ENCODE data around the gene GRSF1.
"Not testable (repeated sequence)": the region's sequence is repeated elsewhere in the genome, so short reads cannot be mapped to it uniquely, and the experiment has no call there.

Gene GRSF1

GRCh38 chr4:70842761-70843435, 3.2 kb upstream of the GRSF1 start:
- H3K27ac ChIP-seq (ENCODE audit: low read length), result no peak overlapping the region
- no peak overlapping the region for H3K4me3 ChIP-seq (ENCODE audit: low read length)
- H3K36me3 ChIP-seq (replicated peaks; ENCODE audit: insufficient read depth, low read length), result no peaks in the 10 kb centered on the region
- H2AFZ ChIP-seq (ENCODE audit: low read length), result no peak overlapping the region
- no peaks in the 10 kb centered on the region for H3K4me1 ChIP-seq (ENCODE audit: low read length)
- TF ChIP-seq EZH2phosphoT487 (IDR thresholded peaks at IDR 0.05; ENCODE audit: low read length) (no peak), EZH2 (optimal IDR thresholded peaks at IDR 0.05; ENCODE audit: low read depth, low read length) (no peak), CTCF (IDR thresholded peaks at IDR 0.05; ENCODE audit: low read length) (no peak)
- no peak overlapping the region for H3K9ac ChIP-seq (ENCODE audit: low read length)
- H4K20me1 ChIP-seq (ENCODE audit: insufficient read depth, low read length), result 0 out of 2 replicates have a peak, but pooled peaks cover 2% of the 10 kb centered on the region
- DNase-seq, result no peak
- no peak overlapping the region for H3K4me2 ChIP-seq (ENCODE audit: low read depth, low read length)
- no peaks in the 10 kb centered on the region; the same call in 1 of the 2 replicates for H3F3A ChIP-seq (ENCODE audit: insufficient read depth, low read length)
- H3K9me3 ChIP-seq (replicated peaks; ENCODE audit: insufficient read depth, low read length), result no peaks in the 10 kb centered on the region
- H3K79me2 ChIP-seq (ENCODE audit: low read length), result peaks cover 14% of the 10 kb centered on the region
- no peaks in the 10 kb centered on the region for H3K27me3 ChIP-seq (replicated peaks; ENCODE audit: insufficient read depth, low read length)
- H3K9me2 ChIP-seq (replicated peaks; ENCODE audit: insufficient read depth, low read length), result no peaks in the 10 kb centered on the region

- no peak for TF ChIP-seq EZH2phosphoT487 (IDR thresholded peaks at IDR 0.05; ENCODE audit: low read length)
- no peak for TF ChIP-seq EZH2 (optimal IDR thresholded peaks at IDR 0.05; ENCODE audit: low read depth, low read length)
- TF ChIP-seq CTCF (IDR thresholded peaks at IDR 0.05; ENCODE audit: low read length), result no peak
- no peak for DNase-seq
- H3K27ac ChIP-seq (ENCODE audit: low read length), result no peak overlapping the region
Measured at GRCh38 chr4:70841951-70842350, 2.3 kb upstream of the GRSF1 start.

GRCh38 chr4:70841211-70841610, 1.5 kb upstream of the GRSF1 start:
- Histone ChIP-seq H3K4me3 (ENCODE audit: low read length) (no peak overlapping the region), H3K9ac (ENCODE audit: low read length) (no peak overlapping the region), H3K9me2 (replicated peaks; ENCODE audit: insufficient read depth, low read length) (no peaks in the 10 kb centered on the region), H3K36me3 (replicated peaks; ENCODE audit: insufficient read depth, low read length) (no peaks in the 10 kb centered on the region), H2AFZ (ENCODE audit: low read length) (no peak overlapping the region), H3K79me2 (ENCODE audit: low read length) (peaks cover 31% of the 10 kb centered on the region), H3K27me3 (replicated peaks; ENCODE audit: insufficient read depth, low read length) (no peaks in the 10 kb centered on the region), H3K9me3 (replicated peaks; ENCODE audit: insufficient read depth, low read length) (no peaks in the 10 kb centered on the region), H3K4me2 (ENCODE audit: low read depth, low read length) (no peak overlapping the region), H3K27ac (ENCODE audit: low read length) (no peak overlapping the region), H3F3A (ENCODE audit: insufficient read depth, low read length) (no peaks in the 10 kb centered on the region; the same call in 1 of the 2 replicates), H4K20me1 (ENCODE audit: insufficient read depth, low read length) (peaks cover 11% of the 10 kb centered on the region), H3K4me1 (ENCODE audit: low read length) (no peaks in the 10 kb centered on the region)
- TF ChIP-seq EZH2phosphoT487 (IDR thresholded peaks at IDR 0.05; ENCODE audit: low read length) (no peak), CTCF (IDR thresholded peaks at IDR 0.05; ENCODE audit: low read length) (no peak), EZH2 (optimal IDR thresholded peaks at IDR 0.05; ENCODE audit: low read depth, low read length) (no peak)
- DNase-seq, result no peak

More at GRCh38 chr4:70841951-70842350, 2.3 kb upstream of the GRSF1 start:
- Histone ChIP-seq H3K36me3 (replicated peaks; ENCODE audit: insufficient read depth, low read length) (no peaks in the 10 kb centered on the region), H3K9me2 (replicated peaks; ENCODE audit: insufficient read depth, low read length) (no peaks in the 10 kb centered on the region), H3K79me2 (ENCODE audit: low read length) (peaks cover 24% of the 10 kb centered on the region), H3K9ac (ENCODE audit: low read length) (no peak overlapping the region), H3K4me3 (ENCODE audit: low read length) (no peak overlapping the region), H3F3A (ENCODE audit: insufficient read depth, low read length) (no peaks in the 10 kb centered on the region; the same call in 1 of the 2 replicates), H4K20me1 (ENCODE audit: insufficient read depth, low read length) (peaks cover 4% of the 10 kb centered on the region), H2AFZ (ENCODE audit: low read length) (no peak overlapping the region), H3K4me1 (ENCODE audit: low read length) (no peaks in the 10 kb centered on the region), H3K9me3 (replicated peaks; ENCODE audit: insufficient read depth, low read length) (no peaks in the 10 kb centered on the region), H3K4me2 (ENCODE audit: low read depth, low read length) (no peak overlapping the region), H3K27me3 (replicated peaks; ENCODE audit: insufficient read depth, low read length) (no peaks in the 10 kb centered on the region)

- H3K36me3 ChIP-seq (replicated peaks; ENCODE audit: insufficient read depth, low read length); H3K27me3 ChIP-seq (replicated peaks; ENCODE audit: insufficient read depth, low read length); H3K27ac ChIP-seq (ENCODE audit: low read length); H2AFZ ChIP-seq (ENCODE audit: low read length); H3K4me3 ChIP-seq (ENCODE audit: low read length); H3K9me2 ChIP-seq (replicated peaks; ENCODE audit: insufficient read depth, low read length); DNase-seq; H3K9me3 ChIP-seq (replicated peaks; ENCODE audit: insufficient read depth, low read length); H3F3A ChIP-seq (ENCODE audit: insufficient read depth, low read length); H3K4me1 ChIP-seq (ENCODE audit: low read length); H3K4me2 ChIP-seq (ENCODE audit: low read depth, low read length); H3K9ac ChIP-seq (ENCODE audit: low read length): not testable (repeated sequence)
- peaks cover 37% of the 10 kb centered on the region for H3K79me2 ChIP-seq (ENCODE audit: low read length)
- H4K20me1 ChIP-seq (ENCODE audit: insufficient read depth, low read length), result peaks cover 12% of the 10 kb centered on the region
Measured at GRCh38 chr4:70840631-70841030, 941 bp upstream of the GRSF1 start.

- not testable (repeated sequence) for H3K4me3 ChIP-seq (ENCODE audit: low read length); H3K9me2 ChIP-seq (replicated peaks; ENCODE audit: insufficient read depth, low read length); H3K4me1 ChIP-seq (ENCODE audit: low read length); H3K9me3 ChIP-seq (replicated peaks; ENCODE audit: insufficient read depth, low read length); H3K27me3 ChIP-seq (replicated peaks; ENCODE audit: insufficient read depth, low read length); H2AFZ ChIP-seq (ENCODE audit: low read length); H3F3A ChIP-seq (ENCODE audit: insufficient read depth, low read length); H3K27ac ChIP-seq (ENCODE audit: low read length); H3K4me2 ChIP-seq (ENCODE audit: low read depth, low read length); H3K36me3 ChIP-seq (replicated peaks; ENCODE audit: insufficient read depth, low read length); H3K9ac ChIP-seq (ENCODE audit: low read length)
- peak; percentile 23 for DNase-seq
- Histone ChIP-seq H3K79me2 (ENCODE audit: low read length) (peaks cover 40% of the 10 kb centered on the region), H4K20me1 (ENCODE audit: insufficient read depth, low read length) (peaks cover 12% of the 10 kb centered on the region)
Measured at GRCh38 chr4:70840137-70840536, 447 bp upstream of the GRSF1 start.
